Left kidney (tissue), 2 donors: Measurements from ENCODE around the gene WBP2. TPM values are rescaled to one million over a fixed set of nuclear protein-coding genes. Genes with fewer than 3 reads are reported as not detected.
"Not testable (repeated sequence)": the region's sequence is repeated elsewhere in the genome, so short reads cannot be mapped to it uniquely, and the experiment has no call there.

Source experiments
- DNase-seq: peaks from one replicate; pipeline ENCODE4 v3.0.0-alpha.2; 2013
- polyA plus RNA-seq: library from polyadenylated mRNA; unstranded; fragments of 120-200 nt; gene quantifications from one replicate; pipeline ENCODE4 v1.2.1, GENCODE V29; 2013; ENCODE audit not compliant: insufficient read length

WBP2 gene
- polyA plus RNA-seq, 1 donor: 75.9 TPM

DNA sequence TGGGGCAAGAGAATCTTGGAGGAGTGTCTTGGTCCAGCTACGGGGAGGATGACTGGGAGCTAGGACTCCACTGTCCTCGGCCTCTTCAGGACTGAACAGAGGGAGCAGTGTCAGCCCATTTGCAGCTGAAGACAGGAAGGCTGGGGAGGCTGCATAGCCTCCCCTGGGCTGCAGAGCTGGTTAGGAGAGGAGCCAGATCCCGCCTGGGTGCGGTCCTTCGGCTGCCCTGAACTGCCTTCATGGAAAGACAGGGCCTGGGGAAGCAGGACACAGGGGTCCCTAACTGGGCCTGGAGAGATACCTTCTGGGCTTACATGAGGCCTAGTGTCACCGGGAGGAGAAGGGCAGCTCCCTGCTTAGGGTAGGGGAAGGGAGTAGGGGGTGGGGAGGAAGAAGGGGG, 37.6 kb downstream of the WBP2 start:
- DNase-seq: no peak

GRCh38 chr17:75816693-75817092, 38.4 kb downstream of the WBP2 start:
- DNase-seq: no peak

DNA sequence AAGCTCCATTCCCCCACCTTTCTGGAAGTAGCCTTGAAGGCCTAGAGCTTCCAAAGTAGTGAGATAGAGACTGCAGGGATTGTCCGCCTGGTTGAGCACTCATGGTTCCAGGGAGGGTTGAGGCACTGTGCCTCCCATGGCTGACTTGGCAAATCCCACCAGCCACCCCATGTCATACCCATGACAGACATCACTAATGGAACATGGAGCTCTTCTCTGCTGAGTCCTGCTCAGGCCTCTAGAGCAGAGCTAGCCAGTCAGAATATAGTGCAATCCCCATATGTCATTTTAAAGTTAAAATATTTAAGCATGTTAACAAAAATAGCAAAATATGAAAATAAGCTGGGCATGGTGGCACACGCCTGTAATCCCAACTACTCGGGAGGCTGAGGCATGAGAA, 39.7 kb downstream of the WBP2 start:
- DNase-seq: no peak

DNA sequence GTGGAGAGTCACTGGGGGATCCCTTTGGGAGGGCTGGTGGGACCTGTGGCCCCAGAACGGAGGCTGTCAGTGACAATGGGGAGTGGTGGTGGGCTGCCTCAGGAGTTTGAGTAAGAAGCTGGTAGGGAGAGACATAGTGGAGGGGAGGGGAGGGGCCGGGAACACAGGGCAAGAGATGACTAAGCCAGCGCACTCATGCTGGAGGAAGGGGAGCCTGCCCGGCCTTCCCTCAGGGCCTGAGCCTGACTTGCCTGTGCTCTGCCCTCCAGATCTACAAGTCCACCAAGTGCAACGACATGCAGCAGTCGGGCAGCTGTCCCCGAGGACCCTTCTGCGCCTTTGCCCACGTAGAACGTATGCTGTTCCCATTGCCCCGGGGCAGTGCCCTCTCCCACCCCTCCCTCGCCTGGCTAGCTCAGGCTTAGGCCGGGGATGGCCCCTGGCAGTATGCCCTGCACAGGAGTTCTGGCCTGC, 40.2 kb downstream of the WBP2 start:
- DNase-seq: no peak

DNA sequence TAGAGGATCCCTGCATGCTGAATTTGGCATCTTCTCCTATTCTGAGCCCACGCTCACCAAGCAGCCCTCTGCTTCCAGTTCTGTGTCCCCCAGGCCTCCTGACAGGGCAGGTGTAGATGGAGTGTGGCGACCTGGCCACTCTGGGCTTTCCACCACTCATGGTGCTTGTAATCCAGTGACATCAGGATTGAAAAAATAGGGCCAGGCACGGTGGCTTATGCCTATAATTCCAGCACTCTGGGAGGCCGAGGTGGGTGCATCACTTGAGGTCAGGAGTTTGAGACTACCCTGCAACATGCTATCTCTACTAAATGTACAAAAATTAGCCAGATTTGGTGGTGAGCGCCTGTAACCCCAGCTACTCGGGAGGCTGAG, 41.1 kb downstream of the WBP2 start:
- DNase-seq: no peak

DNA sequence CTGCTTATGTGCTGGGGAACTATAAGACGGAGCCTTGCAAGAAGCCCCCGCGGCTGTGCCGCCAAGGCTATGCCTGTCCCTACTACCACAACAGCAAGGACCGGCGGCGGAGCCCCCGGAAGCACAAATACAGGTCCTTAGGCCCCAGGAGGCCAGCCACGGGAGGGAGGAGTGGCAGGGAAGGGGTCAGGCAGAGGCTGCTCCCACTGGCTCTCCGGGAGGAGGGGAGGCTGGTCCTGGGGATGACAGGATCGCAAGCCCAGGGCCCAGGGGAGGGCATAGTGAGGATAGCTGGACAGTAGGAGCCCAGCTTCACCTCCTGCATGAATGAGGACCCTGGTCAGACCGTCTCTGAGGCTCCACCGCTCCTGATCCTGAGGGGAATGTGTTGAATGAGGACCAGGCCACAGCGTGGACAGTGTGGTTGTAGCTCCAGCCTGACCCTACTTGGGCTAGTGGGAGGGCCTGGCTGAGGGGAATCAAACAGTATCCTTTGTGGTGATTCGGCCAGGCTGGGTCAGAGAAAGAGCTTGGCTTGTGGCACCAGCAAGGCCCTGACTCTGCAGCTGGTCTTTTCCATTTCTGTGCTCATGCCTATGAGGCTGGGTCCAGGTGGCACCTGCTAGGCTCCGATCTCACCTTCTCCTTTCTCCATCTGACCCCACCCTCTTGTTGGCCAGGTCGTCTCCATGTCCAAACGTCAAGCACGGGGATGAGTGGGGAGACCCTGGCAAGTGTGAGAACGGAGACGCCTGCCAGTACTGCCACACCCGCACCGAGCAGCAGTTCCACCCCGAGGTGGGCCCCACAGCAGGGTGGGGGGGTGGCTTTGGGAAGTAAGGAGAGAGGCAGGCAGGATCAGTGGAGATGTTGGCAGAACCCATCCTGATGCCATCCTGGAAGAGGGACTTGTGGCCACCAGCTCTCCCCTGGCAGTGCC, 41.8 kb downstream of the WBP2 start:
- no peak for DNase-seq

DNA sequence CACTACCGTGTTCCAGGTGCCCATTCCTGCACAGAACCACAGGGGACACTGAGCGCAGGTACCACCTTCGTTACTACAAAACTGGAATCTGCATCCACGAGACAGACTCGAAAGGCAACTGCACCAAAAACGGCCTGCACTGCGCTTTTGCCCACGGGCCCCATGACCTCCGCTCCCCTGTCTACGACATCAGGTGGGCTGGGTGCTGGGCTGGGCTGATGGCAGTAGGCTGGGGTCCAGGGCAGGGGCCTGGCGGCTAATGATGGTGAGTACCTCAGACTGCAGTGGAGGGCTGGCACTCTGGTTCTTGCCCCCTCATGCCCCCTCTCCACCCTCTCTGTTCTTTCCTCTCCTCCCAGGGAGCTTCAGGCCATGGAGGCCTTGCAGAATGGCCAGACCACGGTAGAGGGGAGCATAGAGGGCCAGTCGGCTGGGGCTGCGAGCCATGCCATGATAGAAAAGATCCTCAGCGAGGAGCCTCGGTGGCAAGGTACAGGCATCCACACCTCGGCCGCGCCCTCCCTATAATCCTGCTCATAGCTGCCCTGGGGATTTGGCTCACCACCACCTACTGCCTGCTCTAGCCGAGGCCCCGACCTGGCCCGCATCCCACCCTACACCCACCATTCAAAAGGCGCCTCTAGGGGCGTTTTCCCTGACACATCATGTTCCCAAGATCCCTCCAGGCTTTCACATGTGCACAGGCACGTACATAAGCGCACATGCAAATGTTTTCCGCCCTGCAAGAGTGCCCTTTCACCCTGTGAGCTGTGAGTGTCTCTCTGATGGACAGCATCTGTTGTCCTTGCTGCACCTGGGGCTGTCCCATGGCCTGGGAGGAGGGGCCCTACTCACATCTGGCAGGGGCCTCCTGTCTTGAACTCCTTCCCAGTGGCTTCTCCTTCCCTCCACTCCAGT, 42.8 kb downstream of the WBP2 start:
- DNase-seq: no peak

- DNase-seq: no peak
Measured at GRCh38 chr17:75811174-75811573, 44.0 kb downstream of the WBP2 start.

- not testable (repeated sequence) for DNase-seq
Measured at GRCh38 chr17:75810756-75811155, 44.4 kb downstream of the WBP2 start.

DNA sequence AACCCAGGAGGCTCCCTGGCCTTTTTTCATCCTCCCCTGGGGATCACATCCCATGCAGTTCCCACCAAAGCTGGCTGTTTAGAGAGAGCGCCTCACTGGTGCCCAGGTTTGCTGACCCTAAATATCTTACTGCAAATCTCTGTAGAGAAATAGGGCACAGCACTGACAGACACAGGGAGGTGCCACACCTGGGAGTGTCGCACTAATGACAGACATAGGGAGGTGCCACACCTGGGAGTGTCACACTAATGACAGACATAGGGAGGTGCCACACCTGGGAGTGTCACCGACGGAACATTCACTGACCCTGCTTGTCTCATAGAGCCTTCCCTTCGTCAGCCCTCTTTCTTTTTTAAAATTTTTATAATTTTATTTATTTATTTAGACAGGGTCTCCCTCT, 44.9 kb downstream of the WBP2 start:
- no peak for DNase-seq

- DNase-seq: no peak
Measured at GRCh38 chr17:75809631-75810111, 45.5 kb downstream of the WBP2 start.

DNA sequence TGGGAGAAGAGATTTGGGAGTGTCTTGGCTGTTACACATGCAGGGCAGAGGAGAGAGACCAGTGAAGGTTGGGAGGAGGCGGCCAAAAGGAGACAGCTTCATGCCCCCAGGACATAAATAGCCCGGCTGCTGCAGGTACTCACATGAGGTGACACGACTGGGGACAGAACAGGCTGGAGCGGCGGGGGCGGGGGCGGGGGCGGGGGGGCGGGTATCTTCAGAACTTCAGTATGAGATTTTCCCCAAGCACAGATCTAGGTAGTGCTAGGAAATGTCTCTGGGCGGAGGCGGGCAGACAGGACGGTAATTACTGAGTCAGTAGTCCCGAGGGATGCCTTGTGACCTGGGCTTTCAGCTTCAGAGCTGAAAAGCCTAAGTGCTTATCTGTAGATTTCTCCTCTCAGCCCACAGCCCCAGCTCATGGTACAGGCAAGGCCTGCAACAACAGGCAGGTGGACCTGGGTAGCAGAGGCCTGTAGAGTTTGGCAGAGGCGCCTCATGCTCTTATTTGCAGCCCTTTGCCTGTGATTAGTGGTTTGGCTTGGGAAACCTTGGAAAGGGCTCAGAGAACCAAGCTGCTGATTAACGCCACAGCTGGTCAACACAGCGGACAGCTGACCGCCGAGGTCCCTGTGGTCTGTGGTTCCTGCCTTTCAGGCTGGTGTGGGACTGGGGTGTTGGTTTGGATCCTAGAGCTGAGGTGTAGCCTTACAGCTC, 46.1 kb downstream of the WBP2 start:
- DNase-seq: no peak

DNA sequence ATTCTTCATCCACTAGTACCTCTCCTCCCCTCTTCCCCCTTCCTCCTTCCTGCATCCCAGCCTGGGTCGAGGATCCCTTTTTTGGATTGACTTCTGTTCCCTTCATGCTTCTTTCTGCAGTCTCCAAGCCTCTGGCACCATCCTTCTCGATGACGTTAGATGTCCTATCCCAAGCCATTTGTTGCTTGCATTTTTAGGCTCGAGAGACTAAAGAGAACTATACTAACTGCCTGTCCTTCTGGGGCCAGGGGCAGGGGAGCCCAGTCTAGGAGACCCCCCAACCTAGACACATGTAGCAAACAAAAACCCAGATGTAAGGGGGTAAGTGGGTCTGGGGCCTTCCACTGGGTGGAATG, 46.6 kb downstream of the WBP2 start:
- no peak for DNase-seq

GRCh38 chr17:75807861-75808260, 47.3 kb downstream of the WBP2 start:
- no peak for DNase-seq

DNA sequence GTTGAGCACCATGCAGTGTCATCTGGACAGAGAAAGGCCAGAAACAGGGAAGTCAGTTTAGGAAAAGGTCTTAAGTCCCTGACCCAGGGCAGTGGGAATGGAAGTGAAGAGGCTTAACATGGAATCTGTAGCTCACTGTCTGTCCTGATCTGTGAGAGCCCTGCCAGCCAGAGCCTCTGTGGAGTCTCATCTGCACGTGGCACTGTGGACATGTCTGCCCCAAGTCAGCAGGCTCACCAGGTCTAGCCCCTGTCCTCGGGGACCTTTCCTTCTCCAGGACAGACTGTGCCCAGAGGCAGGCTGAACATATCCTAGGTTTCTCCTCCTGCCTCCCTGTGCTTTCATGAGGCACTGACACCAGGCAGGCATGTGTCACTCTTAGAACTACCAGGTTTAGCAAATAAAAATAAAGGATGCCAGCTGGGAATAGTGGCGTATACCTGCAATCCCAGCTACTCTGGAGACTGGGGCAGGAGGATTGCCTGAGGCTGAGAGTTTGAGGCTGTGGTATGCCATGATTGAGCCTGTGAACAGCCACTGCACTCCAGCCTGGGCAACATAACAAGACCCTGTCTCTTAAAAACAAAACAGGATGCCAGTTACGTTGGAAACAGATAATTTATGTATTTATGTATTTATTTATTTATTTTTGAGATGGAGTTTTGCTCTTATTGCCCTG, 48.2 kb downstream of the WBP2 start:
- DNase-seq: no peak

GRCh38 chr17:75803883-75804282, 51.3 kb downstream of the WBP2 start:
- DNase-seq: no peak

- DNase-seq: no peak
Measured at GRCh38 chr17:75799402-75799801, 55.7 kb downstream of the WBP2 start.

DNA sequence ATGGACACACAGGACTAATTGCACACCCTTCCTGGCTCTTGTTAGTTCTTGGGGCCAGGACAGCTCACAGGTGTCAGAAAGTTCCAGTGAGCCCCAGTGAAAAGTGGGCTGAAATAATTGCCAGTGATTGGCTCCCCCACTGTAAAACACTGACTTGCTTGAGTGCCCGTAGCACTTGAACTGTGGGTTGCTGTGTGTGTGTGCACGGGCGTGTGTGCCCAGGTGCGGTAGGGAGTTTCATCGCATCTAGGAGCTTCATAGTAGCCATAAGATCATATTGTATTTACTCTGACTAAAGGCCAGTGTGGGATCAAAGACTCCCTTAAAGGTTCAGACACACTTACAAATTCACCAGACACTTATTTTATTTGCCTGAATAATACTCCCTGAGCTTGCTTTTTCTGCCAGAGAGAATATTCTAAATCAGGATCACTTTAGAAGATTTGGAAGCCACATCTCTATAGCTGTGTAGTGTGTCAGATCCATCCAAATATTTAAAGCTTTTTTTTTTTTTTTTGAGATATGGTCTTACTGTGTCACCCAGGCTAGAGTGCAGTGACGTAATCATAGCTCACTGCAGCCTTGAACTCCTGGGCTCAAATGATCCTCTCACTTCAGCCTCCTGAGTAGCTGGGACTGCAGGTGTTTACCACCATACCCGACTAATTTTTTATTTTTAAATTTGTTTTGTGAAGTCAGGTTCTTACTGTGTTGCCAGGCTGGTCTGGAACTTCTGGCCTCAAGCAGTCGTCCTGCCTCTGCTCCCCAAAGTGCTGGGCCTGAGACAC, 59.1 kb downstream of the WBP2 start:
- no peak for DNase-seq
